Body of pancreas (tissue), 4 donors: ENCODE results near the gene RET.

Source experiments
- POLR2A ChIP-seq, 3 donors: fragments of 450-650 bp; IDR thresholded peaks; one replicate each; pipeline ENCODE4 v1.6.1; 2016; ENCODE audit warnings: antibody characterized with exemption in 3 of 3, mild to moderate bottlenecking in 2 of 3
- TF ChIP-seq, protein P1 (sequence below), 7 experiments: fragments of 450-650 bp in 4 of 7; fragments of 200-600 bp in 3 of 7; sonication (generic) in 3 of 7; IDR thresholded peaks; one replicate each; pipeline ENCODE4 v1.5.1; 2016 to 2019; ENCODE audit warnings: antibody characterized with exemption in 7 of 7

DNA sequence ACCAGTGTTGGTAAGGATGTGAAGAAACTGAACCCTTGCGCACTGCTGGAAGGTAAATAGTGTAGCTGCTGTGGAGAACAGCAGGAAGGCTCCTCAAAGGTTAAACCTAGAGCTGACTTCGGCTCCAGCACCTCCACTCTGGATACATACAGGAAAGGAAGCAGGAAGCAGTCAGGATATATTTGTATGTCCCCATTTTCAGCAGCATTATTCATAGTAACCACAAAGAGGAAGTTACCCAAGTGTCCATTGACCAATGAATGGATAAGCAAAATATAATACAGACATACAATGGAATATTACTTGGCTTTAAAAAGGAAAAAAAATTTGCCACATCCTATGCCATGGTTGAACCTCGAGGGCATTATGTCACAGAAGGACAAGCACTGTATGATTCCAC lies 15.0 kb downstream of the RET start:
- TF ChIP-seq, protein P1, sequence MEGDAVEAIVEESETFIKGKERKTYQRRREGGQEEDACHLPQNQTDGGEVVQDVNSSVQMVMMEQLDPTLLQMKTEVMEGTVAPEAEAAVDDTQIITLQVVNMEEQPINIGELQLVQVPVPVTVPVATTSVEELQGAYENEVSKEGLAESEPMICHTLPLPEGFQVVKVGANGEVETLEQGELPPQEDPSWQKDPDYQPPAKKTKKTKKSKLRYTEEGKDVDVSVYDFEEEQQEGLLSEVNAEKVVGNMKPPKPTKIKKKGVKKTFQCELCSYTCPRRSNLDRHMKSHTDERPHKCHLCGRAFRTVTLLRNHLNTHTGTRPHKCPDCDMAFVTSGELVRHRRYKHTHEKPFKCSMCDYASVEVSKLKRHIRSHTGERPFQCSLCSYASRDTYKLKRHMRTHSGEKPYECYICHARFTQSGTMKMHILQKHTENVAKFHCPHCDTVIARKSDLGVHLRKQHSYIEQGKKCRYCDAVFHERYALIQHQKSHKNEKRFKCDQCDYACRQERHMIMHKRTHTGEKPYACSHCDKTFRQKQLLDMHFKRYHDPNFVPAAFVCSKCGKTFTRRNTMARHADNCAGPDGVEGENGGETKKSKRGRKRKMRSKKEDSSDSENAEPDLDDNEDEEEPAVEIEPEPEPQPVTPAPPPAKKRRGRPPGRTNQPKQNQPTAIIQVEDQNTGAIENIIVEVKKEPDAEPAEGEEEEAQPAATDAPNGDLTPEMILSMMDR (IDR thresholded peaks at IDR 0.05), result no peak
- no peak for TF ChIP-seq POLR2A (IDR thresholded peaks at IDR 0.05)
